Activated CD4-positive, alpha-beta T cell treated with anti-CD3 and anti-CD28 coated beads, Interleukin-2, Interleukin-6, amounts not matched to agents 100 ng/mL and 50 ng/mL, durations not matched to agents 16 hours and 8 hours (primary cell): Measurements from ENCODE around the gene SAPCD1.

ENCODE experiments used
- DNase-seq: peaks from one replicate; pipeline ENCODE4 v3.0.0-alpha.2; 2020

Gene SAPCD1

DNA sequence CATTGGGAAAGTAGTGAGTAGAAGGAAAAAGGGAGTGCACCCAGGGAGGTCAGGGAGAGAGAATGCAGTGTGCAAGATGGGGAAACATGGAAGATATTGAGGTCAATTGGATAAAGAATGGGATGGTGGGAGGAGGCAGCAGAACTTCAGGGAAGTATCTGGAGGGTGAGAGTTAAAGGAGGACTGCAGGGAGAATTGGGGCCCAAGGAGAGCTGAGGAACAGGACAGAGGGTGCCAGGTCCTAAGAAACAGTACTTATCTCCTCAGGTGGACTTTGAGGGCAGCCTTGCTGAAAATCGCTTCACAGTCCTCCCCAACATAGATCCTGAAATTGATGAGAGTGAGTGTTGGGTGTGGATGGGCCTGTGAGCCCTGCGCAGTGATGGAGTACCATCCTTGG, 4.2 kb upstream of the SAPCD1 start:
- DNase-seq: no peak

- DNase-seq: no peak
These were observed 1.7 kb upstream of the SAPCD1 start for GRCh38 chr6:31760790-31761189.

DNA sequence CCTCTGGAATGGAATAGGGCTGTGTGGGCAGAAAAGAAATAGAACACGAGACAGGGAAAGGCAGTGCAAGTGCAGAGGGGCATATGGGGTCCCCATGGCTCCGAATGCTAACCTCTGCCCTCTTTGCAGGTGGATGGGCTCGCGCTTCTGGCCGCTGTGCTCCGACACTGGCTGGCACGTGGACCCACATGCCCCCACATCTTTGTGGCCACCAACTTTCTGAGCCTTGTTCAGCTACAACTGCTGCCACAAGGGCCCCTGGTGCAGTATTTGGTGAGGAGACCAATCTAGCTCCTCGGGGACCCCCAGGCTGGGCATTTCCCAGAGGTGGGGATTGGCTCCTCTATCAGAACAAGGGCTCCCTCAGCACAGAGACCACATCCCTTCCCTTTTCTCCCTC, 1.1 kb upstream of the SAPCD1 start:
- no peak for DNase-seq

GRCh38 chr6:31762878-31763618, 592 bp downstream of the SAPCD1 start:
- no peak for DNase-seq

GRCh38 chr6:31763619-31763940, 1.1 kb downstream of the SAPCD1 start:
- DNase-seq: no peak

DNA sequence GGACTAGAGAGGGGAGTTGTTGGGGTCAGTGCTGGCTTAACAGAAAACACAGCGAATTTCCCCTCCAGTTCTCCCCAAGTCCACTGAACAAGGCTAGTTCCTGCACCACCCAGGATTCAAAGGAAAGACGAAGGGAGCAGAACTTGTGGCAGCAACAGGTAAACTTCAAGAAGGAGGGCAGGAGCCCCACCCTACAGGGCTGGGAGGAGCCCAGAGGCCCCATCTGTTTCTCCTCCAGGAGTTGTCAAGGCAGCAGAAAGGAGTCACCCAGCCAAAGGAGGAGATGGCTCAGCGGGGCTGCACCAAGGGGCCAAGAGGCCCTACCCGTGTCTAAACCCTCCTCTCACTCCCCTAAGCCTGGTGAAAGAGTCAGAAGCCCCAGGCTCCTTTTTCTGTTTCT, 1.7 kb downstream of the SAPCD1 start:
- DNase-seq: no peak

DNA sequence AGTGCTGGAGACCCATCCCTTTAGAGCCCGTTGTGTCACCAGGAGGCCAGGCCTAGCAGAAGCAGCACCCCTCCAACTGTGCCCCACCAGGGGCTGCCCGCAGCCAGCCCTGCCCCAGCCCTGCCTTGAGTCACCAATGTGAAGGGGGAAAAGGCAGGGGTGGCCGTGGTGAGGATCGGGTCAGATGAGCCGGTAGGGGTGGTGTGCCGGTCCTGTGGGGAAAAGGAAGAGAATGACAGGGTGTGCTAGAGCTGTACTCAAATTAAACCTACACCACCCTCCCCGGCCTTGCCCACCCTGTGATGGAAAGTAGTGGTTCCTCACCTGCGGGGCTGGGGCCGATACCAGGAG, 3.1 kb downstream of the SAPCD1 start:
- DNase-seq: no peak

GRCh38 chr6:31765910-31766794, 3.7 kb downstream of the SAPCD1 start:
- no peak for DNase-seq

DNA sequence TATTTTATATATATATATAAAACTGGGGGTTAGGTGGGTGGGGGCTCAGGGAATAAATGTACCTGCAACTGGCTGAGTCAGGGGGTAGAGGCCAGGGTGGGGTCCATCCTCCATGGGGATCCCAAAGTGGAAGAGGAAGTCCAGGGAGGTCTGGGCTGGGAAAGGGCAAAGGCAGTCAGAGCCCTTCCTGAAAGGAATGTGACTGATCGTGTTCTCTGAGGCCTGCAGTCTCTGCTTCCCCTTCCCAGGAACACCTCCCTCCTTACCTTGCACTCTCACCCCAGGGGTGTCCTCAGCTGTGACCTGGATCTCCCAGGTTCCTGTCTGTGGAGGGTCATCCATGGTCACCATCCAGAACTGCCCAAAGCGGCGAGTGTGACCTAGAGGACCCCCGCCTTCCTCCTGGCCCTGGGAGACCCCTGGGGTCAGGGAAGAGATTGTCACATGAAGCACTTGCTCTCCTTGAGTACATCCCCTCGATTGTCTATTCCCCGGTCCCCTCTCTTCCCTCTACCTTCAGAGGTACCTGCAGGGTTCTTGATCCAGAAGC, 4.7 kb downstream of the SAPCD1 start:
- DNase-seq: no peak

- no peak for DNase-seq
These were observed 6.2 kb downstream of the SAPCD1 start for GRCh38 chr6:31768363-31769257.

DNA sequence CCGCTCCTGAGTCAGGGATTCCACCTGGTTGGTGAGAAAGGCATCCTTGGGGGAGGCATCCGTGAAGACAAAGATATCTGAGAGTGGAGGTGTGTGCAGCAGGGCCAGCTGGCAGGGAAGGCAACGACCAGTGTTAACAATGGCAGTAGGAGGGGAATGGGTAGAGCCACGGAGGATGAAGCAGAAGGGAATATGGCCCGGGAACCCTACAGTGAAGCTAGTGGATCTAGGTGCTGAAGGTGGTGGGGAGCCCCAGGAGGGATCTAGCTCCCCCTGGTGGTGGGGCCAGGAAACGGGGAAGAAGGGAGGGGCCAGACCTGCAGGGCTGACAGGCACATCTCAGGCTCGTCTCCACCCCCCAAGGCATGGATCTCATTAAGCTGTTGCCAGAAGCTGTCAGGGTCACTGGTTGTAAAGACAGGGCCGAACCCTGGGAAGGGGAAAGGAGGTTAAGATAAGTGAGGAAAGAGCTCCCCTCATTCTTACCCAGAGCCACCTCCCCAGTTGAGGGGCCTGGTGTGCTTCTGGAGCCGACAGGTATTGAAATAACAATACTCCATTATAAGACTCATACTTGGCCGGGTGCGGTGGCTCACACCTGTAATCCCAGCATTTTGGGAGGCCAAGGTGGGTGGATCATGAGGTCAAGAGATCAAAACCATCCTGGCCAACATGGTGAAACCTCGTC, 7.4 kb downstream of the SAPCD1 start:
- DNase-seq: peak; percentile 91

GRCh38 chr6:31770860-31771259, 8.4 kb downstream of the SAPCD1 start:
- no peak for DNase-seq

DNA sequence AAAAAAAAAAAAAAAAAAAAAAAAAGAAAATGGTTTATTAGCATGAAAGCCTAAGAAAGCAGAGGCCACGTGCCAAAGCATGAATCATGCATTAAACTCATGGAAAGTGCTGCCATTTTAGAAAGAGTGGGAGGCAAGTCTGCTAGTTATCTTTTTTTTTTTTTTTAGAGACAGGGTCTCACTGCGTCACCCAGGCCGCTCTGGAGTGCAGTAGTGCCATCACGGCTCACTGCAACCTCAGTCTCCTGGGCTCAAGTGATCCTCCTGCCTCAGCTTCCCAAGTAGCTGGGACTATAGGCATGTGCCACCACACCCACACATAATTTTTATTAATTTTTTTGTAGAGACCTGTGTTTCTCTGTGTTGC, 9.5 kb downstream of the SAPCD1 start:
- DNase-seq: no peak

DNA sequence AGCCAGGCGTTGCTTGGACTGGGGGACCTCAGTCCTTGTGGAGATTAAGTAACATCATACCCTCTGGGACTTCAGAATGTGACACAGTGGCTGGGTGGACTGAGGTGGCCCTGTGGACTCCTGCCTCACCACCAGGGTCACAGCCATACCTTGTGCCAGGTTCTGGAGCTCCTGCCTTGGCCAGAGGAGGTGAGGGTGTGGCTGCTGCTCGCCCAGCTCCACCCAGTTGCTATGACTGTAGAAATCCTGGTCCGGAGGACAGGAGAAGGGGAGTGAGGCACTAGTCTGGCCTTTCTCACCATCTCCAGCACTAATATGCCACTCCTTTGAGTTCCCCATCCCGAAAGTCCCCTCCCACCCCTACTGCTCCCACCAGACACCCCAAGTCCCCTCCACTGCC, 12.7 kb downstream of the SAPCD1 start:
- DNase-seq: no peak

DNA sequence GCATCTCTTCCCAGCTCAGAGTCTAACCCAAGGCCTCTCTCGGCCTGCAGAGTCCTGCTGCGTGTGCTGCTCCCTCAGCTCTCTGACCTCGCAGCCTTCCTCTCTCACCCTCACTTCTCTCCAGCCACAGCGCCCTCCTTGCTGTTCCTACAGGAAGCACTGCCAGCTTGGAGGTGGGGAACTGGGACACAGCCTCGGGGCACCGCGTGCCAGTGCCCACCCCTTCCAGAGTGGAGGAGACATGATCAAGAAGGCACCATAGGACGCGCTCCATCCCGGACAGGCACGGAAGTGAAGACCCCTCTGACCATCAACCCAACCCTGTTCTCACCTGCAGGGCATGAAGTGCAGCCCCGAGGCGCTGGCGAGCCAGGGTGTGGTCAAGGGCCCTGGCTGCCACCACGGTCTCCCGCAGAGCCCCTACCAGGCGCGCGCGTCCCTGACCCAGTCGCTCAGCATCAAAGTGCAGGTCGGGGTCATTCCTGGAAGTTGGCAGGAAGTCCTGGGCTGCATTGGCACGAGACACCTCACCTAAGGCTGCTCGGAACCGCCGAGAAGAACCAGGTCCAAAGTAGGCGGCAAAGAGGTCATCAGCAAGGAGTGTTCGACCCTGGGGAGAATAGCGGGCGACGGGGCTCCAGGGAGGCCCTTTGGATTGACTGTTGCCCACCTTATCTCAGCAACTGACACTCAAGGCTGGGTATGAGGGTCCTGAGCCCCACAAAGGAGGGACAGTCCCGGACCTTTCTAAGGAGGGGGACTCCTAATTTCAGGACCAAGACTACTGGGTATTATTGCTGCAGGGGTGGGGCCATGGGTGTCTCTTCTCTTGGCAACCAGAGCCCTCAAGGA, 13.4 kb downstream of the SAPCD1 start:
- no peak for DNase-seq

- DNase-seq: no peak
These were observed 14.1 kb downstream of the SAPCD1 start for GRCh38 chr6:31776485-31776988.

- DNase-seq: peak; percentile 78
These were observed 14.7 kb downstream of the SAPCD1 start, which contains the start of gene VWA7 for GRCh38 chr6:31776989-31777666. VWA7 (minus strand) TSS chr6:31777328; CDS start chr6:31776779, 549 bp downstream.

- no peak for DNase-seq
These were observed 15.2 kb downstream of the SAPCD1 start for GRCh38 chr6:31777667-31778050.

DNA sequence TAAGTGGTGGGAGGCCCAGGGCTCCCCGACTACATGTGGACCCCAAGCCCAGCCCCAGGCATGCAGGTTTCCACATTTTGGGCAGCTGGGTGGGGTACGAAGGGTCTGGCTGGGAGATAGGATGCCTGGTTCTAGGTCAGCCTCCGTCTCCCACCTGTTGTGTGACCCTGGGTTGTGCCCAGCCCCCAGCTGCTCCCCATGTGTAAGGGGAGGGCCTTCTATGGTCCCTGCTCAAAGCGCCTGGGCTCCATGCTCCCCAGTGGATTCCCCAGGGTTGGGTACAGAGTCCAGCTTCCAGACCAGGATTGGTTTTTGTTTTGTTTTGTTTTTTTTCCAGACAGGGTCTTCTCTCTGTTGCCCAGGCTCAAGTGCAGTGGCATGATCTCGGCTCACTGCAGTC, 15.7 kb downstream of the SAPCD1 start:
- no peak for DNase-seq

DNA sequence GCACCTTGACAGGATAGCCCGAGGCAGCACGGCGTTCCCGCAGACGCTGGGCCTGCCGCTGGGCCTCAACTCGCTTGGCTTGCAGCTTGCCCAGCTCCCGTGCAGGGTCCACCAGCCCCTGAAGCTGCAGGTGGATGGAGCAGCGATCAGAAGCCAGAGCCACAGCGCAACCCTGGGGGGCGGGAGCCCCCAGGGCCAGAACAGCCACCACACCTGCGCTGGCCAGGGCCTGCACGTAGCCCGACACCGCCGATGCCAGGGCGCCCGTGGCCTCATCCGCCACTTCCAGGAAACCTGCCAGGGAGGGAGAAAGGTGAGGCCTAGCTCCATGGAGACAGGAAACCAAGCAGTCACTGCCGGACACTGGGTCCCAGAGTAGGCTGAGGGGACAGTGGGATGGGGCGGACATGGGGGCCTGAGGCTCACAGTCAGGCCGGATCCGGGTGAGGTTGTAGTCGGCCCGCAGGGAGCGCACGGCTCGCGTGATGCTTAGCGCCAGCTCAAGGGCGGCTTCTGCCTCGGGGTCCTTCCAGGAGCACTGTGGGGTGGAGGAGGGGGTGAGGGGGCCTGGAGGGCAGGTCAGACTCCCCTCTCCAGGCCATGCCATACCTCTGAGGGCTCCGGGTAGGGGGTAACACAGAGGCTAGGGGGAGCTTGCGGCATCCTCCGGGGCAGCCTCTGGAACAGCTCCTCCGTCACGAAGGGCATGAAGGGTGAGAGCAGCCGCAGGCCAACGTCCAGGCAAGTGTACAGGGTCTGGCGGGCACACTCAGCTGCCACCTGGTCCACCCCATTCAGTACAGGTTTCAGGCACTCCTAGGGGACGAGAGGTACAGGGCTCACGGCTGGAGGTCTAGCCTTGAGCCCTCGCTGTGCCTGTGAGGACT, 16.8 kb downstream of the SAPCD1 start:
- DNase-seq: no peak
